HepG2 (cell line): ENCODE data around the gene CAPN11. TPM values are rescaled to one million over a fixed set of nuclear protein-coding genes. Genes with fewer than 3 reads are reported as not detected.

Experiments
- ATAC-seq: fragments of 200-7000 bp; cut with Tn5 transposase; 3 replicates; pipeline ENCODE4 v1.9.1; 2020; ENCODE audit warnings: mild to moderate bottlenecking, moderate library complexity
- BruUV-seq: library from RNA; stranded (reverse); fragments of 400-500 nt; replicated peaks from 2 replicates; lab custom pipeline; 2021; lab: Mats Ljungman, UMichigan
- CTCF ChIA-PET: fragments of 300-600 bp; formaldehyde crosslinking; extraction: SDS; loops from one replicate; lab custom pipeline; 2021; ENCODE audit warnings: low total read pairs, inconsistent platforms, low intra/inter-chr PET ratio; lab: Yijun Ruan, JAX
- POLR2A ChIA-PET: fragments of 350-600 bp; sonication (Branson Sonifier 250); formaldehyde crosslinking; loops from one replicate; lab custom pipeline; 2020; ENCODE audit warnings: antibody characterized with exemption, inconsistent platforms; lab: Yijun Ruan, JAX
- DNase-seq: peaks from one replicate; pipeline ENCODE4 v3.0.0-alpha.2; 2015; ENCODE audit warnings: low spot score
- FAIRE-seq: peaks from 3 replicates; lab custom pipeline; 2011; peaks lifted over from hg19 to GRCh38; lab: Jason Lieb, UNC
- H2AFZ ChIP-seq: one replicate; pipeline ENCODE4 v1.6.1; 2011; ENCODE audit warnings: low read length, inconsistent platforms
- H3K27ac ChIP-seq: fragments of 300-600 bp; 3 replicates; pipeline ENCODE4 v1.8.0; 2011; ENCODE audit warnings: mixed run types, mild to moderate bottlenecking, mixed read lengths, low read length, inconsistent platforms; ENCODE audit not compliant: insufficient read depth; ENCODE audit errors: extremely low read length
- H3K27me3 ChIP-seq, 2 experiments: fragments of 200-600 bp in 1 of 2; 2 replicates in 1 of 2; 3 replicates in 1 of 2; pipeline versions ENCODE4 v1.6.0 to v1.8.0; 2011; ENCODE audit warnings: low read length in 2 of 2, mild to moderate bottlenecking in 2 of 2, moderate library complexity in 2 of 2, inconsistent platforms in 1 of 2; ENCODE audit not compliant: insufficient read depth in 2 of 2, control insufficient read depth in 1 of 2
- H3K36me3 ChIP-seq, 2 experiments: fragments of 200-600 bp in 1 of 2; replicated peaks in 1 of 2; 2 replicates in 1 of 2; 3 replicates in 1 of 2; pipeline versions ENCODE4 v1.5.1 to v1.8.0; 2011; ENCODE audit warnings: low read length in 2 of 2, inconsistent platforms in 1 of 2; ENCODE audit not compliant: insufficient read depth in 2 of 2, control insufficient read depth in 1 of 2
- H3K4me1 ChIP-seq: 2 replicates; pipeline ENCODE4 v1.5.1; 2012; ENCODE audit warnings: low read length, inconsistent platforms; ENCODE audit not compliant: insufficient read depth
- H3K4me2 ChIP-seq: 2 replicates; pipeline ENCODE4 v1.6.0; 2011; ENCODE audit warnings: low read depth, low read length, inconsistent platforms
- H3K4me3 ChIP-seq, 3 experiments: fragments of 200-600 bp in 1 of 3; sonication (generic), shearing (Covaris generic) in 1 of 3; replicated peaks in 1 of 3; 2 replicates each; pipeline ENCODE4 v1.5.1; 2011 to 2016; ENCODE audit warnings: low read length in 3 of 3, inconsistent platforms in 2 of 3, low read depth in 2 of 3, mild to moderate bottlenecking in 2 of 3, control low read depth in 1 of 3, mixed read lengths in 1 of 3; ENCODE audit not compliant: insufficient read depth in 1 of 3
- H3K79me2 ChIP-seq: one replicate; pipeline ENCODE4 v1.6.1; 2011; ENCODE audit warnings: low read length, inconsistent platforms; ENCODE audit not compliant: insufficient read depth
- H3K9ac ChIP-seq: 2 replicates; pipeline ENCODE4 v1.6.0; 2011; ENCODE audit warnings: mild to moderate bottlenecking, low read depth, low read length, inconsistent platforms; ENCODE audit not compliant: insufficient read depth
- H3K9me3 ChIP-seq: 2 replicates; pipeline ENCODE4 v1.5.1; 2012; ENCODE audit warnings: mild to moderate bottlenecking, low read length
- H4K20me1 ChIP-seq: 2 replicates; pipeline ENCODE4 v1.6.0; 2011; ENCODE audit warnings: inconsistent platforms, mild to moderate bottlenecking, low read length, moderate library complexity; ENCODE audit not compliant: insufficient read depth
- JDP2 ChIP-seq: sonication (generic); formaldehyde crosslinking; IDR thresholded peaks from 2 replicates; pipeline ENCODE4 v1.8.1; 2022; ENCODE audit warnings: missing genetic modification reagents, borderline replicate concordance
- KDM5B ChIP-seq: sonication (generic); formaldehyde crosslinking; IDR thresholded peaks from 2 replicates; pipeline ENCODE4 v1.4.0; 2020; ENCODE audit warnings: missing genetic modification reagents, mild to moderate bottlenecking, borderline replicate concordance
- PLRG1 ChIP-seq: fragments of 450-650 bp; conservative IDR thresholded peaks from 2 replicates; pipeline ENCODE4 v1.6.1; 2016
- RBFOX2 ChIP-seq: fragments of 200-400 bp; formaldehyde crosslinking; IDR thresholded peaks from 2 replicates; pipeline ENCODE4 v1.6.1; 2017; ENCODE audit warnings: low read depth, mild to moderate bottlenecking, low read length
- TBX2 ChIP-seq: sonication (generic); formaldehyde crosslinking; IDR thresholded peaks from 2 replicates; pipeline ENCODE4 v1.5.0; 2020; ENCODE audit warnings: missing genetic modification reagents, mild to moderate bottlenecking, borderline replicate concordance
- ZNF510 ChIP-seq: sonication (generic); formaldehyde crosslinking; IDR thresholded peaks from 2 replicates; pipeline ENCODE4 v1.4.0; 2020; ENCODE audit warnings: low read depth, mild to moderate bottlenecking, missing genetic modification reagents
- WGBS: methylation state at CpG from one replicate; pipeline ENCODE4 v1.1.6; 2017; ENCODE audit warnings: low lambda C conversion rate; 5-methylcytosine and 5-hydroxymethylcytosine counted together
- in situ Hi-C: cut with HindIII; loops from 2 replicates; pipeline ENCODE4 v1.10.0; 2017; ENCODE audit warnings: low pct_unique_long_range_greater_than_20kb; ENCODE audit not compliant: extremely low pct_ligation_motif_present
- intact Hi-C: fragments of 100-400 bp; cut with micrococcal nuclease; formaldehyde crosslinking; loops from one replicate; pipeline ENCODE4 v1.10.0; 2022; ENCODE audit not compliant: unreplicated experiment
- polyA plus RNA-seq, 8 experiments: library from polyadenylated mRNA; depleted of rRNA in 3 of 8; stranded (reverse) in 7 of 8; unstranded in 1 of 8; fragments of >200 nt; fragmentation: Illumina TruSeq in 4 of 8; extraction: Trizol in 4 of 8; gene quantifications; 2 replicates each; pipeline versions ENCODE4 v1.2.1 to v1.2.3, GENCODE V29; 2011 to 2016; ENCODE audit warnings: low read depth in 4 of 8, missing spikeins in 1 of 8, mixed read lengths in 1 of 8; ENCODE audit not compliant: insufficient read depth in 1 of 8
- total RNA-seq, 5 experiments: library from RNA; depleted of rRNA; stranded (reverse); fragments of >200 nt; fragmentation: Illumina TruSeq; extraction: Trizol; gene quantifications; 2 replicates each; pipeline ENCODE4 v1.2.3, GENCODE V29; 2016; ENCODE audit warnings: low read depth in 1 of 5
- TF ChIP-seq, protein P1 (sequence below): sonication (generic); formaldehyde crosslinking; IDR thresholded peaks from 2 replicates; pipeline ENCODE4 v1.8.1; 2023; ENCODE audit warnings: mild to moderate bottlenecking, missing genetic modification reagents

CAPN11 gene
- total and polyA plus RNA-seq, 2 of the 13 experiments (the other 11 are each of a cell fraction or from before 2014, with no cell fraction given), result 0.07 to 0.11 TPM

- TF ChIP-seq ZNF510 (CRISPR knock-in tag) (no peak), KDM5B (no peak), JDP2 (CRISPR knock-in tag) (no peak), TBX2 (CRISPR knock-in tag) (no peak)
- TF ChIP-seq, protein P1, sequence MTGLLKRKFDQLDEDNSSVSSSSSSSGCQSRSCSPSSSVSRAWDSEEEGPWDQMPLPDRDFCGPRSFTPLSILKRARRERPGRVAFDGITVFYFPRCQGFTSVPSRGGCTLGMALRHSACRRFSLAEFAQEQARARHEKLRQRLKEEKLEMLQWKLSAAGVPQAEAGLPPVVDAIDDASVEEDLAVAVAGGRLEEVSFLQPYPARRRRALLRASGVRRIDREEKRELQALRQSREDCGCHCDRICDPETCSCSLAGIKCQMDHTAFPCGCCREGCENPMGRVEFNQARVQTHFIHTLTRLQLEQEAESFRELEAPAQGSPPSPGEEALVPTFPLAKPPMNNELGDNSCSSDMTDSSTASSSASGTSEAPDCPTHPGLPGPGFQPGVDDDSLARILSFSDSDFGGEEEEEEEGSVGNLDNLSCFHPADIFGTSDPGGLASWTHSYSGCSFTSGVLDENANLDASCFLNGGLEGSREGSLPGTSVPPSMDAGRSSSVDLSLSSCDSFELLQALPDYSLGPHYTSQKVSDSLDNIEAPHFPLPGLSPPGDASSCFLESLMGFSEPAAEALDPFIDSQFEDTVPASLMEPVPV (CRISPR knock-in tag), result no peak
Observed at GRCh38 chr6:44135875-44136274, 22.7 kb upstream of the CAPN11 start (continued).

- H3K27ac ChIP-seq, result no peak overlapping the region
- H3K79me2 ChIP-seq, result peaks cover 5% of the 10 kb centered on the region
- in situ Hi-C loops (no loop called here), intact Hi-C loops (no loop called here)
- no peak for FAIRE-seq
- H2AFZ ChIP-seq, result no peak overlapping the region
- H3K9ac ChIP-seq, result no peak overlapping the region
- WGBS, result 88% methylated on average over 4 of the region's 6 CpGs
- H3K4me3 ChIP-seq, result no peak overlapping the region
- no peak for DNase-seq
- ChIA-PET CTCF (no interaction called here), POLR2A (interaction anchor here (0.7 kb wide), 1 partner anchor 27 kb away, joined by 3 read pairs; no protein-coding TSS in a partner anchor)
- H4K20me1 ChIP-seq, result peaks cover 2% of the 10 kb centered on the region
- no peak for ATAC-seq
- peaks cover 24% of the 10 kb centered on the region for H3K4me1 ChIP-seq
- TF ChIP-seq PLRG1 (0 out of 2 replicates have a peak, but pooled peaks have one; percentile 77), RBFOX2 (no peak)
- no TSS peak for BruUV-seq
- H3K27me3 ChIP-seq, result no peaks in the 10 kb centered on the region
- H3K4me2 ChIP-seq, result no peak overlapping the region
- H3K9me3 ChIP-seq, result no peaks in the 10 kb centered on the region
- H3K36me3 ChIP-seq, result peaks cover 23 to 63% of the 10 kb centered on the region in 2 experiments
Observed at GRCh38 chr6:44138717-44139350, 19.8 kb upstream of the CAPN11 start.
